ENCODE results near the gene C12orf42.

DNA sequence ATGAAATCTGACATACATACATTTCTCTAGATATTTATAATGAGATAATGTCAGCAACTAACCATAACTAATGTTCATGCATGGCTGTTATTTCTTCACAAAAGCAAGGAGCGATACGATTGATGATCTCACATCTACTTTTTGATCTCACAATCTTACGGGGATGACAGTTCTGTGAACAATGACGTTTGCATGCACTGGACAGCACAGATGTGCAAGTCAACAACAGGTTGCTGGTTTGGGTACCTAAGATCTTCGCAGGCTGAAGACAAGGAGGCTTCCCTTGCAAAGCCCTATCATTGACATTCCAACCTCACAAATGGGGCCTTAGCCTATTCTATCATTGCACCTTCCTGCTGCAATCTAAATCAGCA lies 53.6 kb downstream of the C12orf42 start:
- TF ChIP-seq POLR2A (IDR thresholded peaks at IDR 0.05): no peak
- TF ChIP-seq, protein P1, sequence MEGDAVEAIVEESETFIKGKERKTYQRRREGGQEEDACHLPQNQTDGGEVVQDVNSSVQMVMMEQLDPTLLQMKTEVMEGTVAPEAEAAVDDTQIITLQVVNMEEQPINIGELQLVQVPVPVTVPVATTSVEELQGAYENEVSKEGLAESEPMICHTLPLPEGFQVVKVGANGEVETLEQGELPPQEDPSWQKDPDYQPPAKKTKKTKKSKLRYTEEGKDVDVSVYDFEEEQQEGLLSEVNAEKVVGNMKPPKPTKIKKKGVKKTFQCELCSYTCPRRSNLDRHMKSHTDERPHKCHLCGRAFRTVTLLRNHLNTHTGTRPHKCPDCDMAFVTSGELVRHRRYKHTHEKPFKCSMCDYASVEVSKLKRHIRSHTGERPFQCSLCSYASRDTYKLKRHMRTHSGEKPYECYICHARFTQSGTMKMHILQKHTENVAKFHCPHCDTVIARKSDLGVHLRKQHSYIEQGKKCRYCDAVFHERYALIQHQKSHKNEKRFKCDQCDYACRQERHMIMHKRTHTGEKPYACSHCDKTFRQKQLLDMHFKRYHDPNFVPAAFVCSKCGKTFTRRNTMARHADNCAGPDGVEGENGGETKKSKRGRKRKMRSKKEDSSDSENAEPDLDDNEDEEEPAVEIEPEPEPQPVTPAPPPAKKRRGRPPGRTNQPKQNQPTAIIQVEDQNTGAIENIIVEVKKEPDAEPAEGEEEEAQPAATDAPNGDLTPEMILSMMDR (IDR thresholded peaks at IDR 0.05): no peak

Data from uterus (tissue), 2 donors.